Daoy (cell line): ENCODE results near the gene COQ6. TPM values are rescaled to one million over a fixed set of nuclear protein-coding genes. Genes with fewer than 3 reads are reported as not detected.
"Not testable (repeated sequence)": the region's sequence is repeated elsewhere in the genome, so short reads cannot be mapped to it uniquely, and the experiment has no call there.

Experiments
- DNase-seq: peaks from one replicate; pipeline ENCODE4 v3.0.0-alpha.2; 2015; ENCODE audit warnings: low read depth
- total RNA-seq: library from RNA; depleted of rRNA; stranded (reverse); fragments of >200 nt; shearing (Covaris generic); gene quantifications from 2 replicates; pipeline ENCODE4 v1.2.3, GENCODE V29; 2014; rRNA removed

The COQ6 gene
- total RNA-seq, 1 experiment from 2014 or later, result 39.6 TPM

GRCh38 chr14:73988065-73988464, 38.0 kb downstream of the COQ6 start:
- DNase-seq, result no peak

GRCh38 chr14:73988656-73989055, 38.6 kb downstream of the COQ6 start:
- DNase-seq, result not testable (repeated sequence)

- DNase-seq, result no peak
Observed at GRCh38 chr14:73991092-73991491, 41.0 kb downstream of the COQ6 start.

GRCh38 chr14:73994926-73995325, 44.8 kb downstream of the COQ6 start:
- DNase-seq, result not testable (repeated sequence)

GRCh38 chr14:73995977-73996378, 45.9 kb downstream of the COQ6 start:
- no peak for DNase-seq

- no peak for DNase-seq
Observed at GRCh38 chr14:73996731-73997107, 46.6 kb downstream of the COQ6 start.

- no peak for DNase-seq
Observed at GRCh38 chr14:73997108-73997943, 47.2 kb downstream of the COQ6 start.

- no peak for DNase-seq
Observed at GRCh38 chr14:73997944-73998447, 47.9 kb downstream of the COQ6 start.

GRCh38 chr14:73998726-73999125, 48.6 kb downstream of the COQ6 start:
- DNase-seq, result no peak

- DNase-seq, result not testable (repeated sequence)
Observed at GRCh38 chr14:74005664-74006063, 55.6 kb downstream of the COQ6 start.

- DNase-seq, result no peak
Observed at GRCh38 chr14:74008843-74009499, 58.9 kb downstream of the COQ6 start.

Other genes starting within 250 kb of the COQ6 start
- gene PNMA1, start 235.9 kb upstream of the COQ6 start, total RNA-seq, result 20.2 and 22.4 TPM in 2 replicates
- 6.2 and 18.3 TPM in 2 replicates for gene PTGR2, start 98.5 kb upstream of the COQ6 start, total RNA-seq
- 119 and 142 TPM in 2 replicates for gene ZNF410, start 63.4 kb upstream of the COQ6 start, total RNA-seq
- gene FAM161B, start 208 bp upstream of the COQ6 start, total RNA-seq, result 3.5 and 4.3 TPM in 2 replicates
- 11.4 and 11.8 TPM in 2 replicates for gene ENTPD5, start 69.0 kb downstream of the COQ6 start, total RNA-seq
- gene BBOF1, start 69.0 kb downstream of the COQ6 start, total RNA-seq, result 4.5 and 5.3 TPM in 2 replicates
- 6.1 and 10.6 TPM in 2 replicates for gene ALDH6A1, start 134.2 kb downstream of the COQ6 start, total RNA-seq
- gene LIN52, start 134.7 kb downstream of the COQ6 start, total RNA-seq, result 17.5 and 19.7 TPM in 2 replicates